ENCODE measurements around the gene SDHD.

The SDHD gene

DNA sequence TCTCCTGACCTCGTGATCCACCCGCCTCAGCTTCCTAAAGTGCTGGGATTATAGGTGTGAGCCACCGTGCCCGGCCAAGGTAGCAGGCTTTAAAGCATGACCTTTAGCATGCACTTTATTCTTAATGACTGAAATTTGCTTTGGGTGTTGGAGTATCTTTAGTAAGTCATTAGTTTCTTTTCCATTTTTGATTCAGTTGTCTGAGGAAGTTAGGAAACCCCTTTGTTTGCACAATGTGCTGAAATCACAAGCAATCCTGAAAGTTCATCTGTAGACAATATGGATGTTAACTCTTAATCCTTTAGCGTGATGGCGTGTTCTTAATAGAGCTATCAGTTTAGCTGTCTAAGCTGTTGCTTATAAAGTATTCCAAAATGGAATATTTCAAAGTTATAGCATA, 16.8 kb downstream of the SDHD start:
- DNase-seq = no peak

DNA sequence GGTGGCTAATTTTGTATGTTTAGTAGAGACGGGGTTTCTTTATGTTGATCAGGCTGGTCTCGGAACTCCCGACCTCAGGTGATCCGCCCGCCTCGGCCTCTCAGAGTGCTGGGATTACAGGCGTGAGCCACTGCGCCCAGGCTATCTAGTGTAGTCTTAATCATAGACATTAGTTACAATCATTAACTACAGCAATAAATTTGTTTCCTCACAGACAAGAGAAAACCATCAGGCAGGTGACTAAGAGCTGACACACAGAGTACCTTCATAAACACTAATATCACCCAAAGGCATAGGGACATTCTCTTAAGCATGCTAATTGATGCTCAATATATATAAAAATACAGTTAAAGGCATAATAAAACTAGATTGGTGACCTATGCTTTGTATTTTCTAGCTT, 19.4 kb downstream of the SDHD start:
- DNase-seq = no peak

DNA sequence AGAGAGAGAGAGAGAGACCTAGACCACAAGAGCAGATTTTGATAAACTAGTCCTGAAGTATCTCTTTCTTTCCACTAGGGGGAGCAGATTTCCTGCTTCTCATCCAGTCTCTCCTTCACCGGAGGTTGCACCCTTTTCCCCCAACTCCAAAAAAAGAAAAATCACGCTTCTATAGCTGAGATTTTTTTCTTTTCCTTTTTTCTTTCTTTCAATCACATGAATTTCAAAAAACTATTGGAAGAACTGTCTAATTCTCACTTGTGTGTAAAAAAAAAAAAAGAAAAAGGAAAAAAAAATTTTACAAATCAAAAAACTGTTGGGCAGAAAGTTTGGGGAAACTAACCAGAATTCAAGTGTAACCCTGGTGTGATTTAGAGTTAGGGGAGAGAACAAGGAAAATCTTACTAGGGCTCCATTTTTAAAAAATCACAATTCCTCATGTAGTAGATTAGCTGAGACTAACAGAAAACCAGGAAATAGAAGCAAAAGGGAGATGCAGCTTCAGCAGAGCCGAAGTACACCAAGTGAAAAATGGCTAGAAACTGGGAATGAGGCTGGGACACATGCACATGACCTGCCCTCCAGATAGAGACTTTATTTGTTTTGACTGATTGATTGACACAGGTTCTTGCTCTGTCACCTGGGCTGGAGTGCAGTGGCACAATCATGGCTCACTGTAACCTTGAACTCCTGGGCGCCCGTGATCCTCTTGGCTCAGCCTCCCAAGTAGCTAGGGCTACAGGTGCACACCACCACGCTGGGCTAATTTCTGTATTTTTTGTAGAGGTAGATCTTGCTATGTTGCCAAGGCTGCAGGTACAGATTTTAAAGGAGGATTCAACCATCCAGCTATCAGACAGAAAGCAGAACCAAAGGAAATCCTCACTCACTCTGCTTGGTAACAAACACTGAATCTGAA, 27.1 kb downstream of the SDHD start:
- DNase-seq = no peak

DNA sequence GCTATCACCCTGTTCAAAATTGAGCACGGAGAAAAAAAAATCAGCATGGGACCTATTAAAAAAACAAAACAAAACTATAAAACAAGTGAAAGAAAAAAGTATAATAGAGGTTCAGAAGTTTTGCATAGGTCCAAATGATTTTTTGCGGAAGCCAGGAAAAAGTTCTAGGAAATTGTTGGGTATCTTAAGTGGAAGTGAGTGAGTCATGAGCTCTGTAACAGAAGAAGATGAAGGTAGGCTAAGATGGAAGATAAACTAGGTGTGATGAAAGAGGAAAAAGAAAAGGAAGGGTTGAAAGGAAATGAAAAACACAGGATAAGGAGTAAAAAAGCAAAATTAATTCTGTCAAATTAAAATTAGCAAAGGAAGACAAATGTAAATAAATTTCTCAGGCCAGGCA, 27.8 kb downstream of the SDHD start:
- no peak for DNase-seq

DNA sequence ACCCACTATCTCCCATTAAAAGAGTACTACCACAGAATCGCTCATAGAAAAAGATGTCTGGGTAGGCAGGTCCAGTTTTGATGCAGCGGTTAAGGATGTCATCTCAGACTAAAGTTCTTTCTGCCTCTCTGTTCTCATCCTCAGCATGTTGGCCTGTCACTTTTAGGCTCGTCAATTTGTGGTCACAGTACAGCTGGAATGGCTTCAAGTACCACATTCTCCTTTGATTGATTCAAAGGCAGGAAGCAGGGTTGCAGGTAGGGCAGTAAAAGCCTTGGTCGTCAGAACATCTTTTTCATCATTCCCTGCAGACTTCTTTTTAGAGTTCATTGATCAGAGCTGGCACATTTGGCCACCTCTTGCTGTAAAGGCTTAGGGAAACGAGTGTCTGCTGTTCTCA, 28.7 kb downstream of the SDHD start:
- no peak for DNase-seq

DNA sequence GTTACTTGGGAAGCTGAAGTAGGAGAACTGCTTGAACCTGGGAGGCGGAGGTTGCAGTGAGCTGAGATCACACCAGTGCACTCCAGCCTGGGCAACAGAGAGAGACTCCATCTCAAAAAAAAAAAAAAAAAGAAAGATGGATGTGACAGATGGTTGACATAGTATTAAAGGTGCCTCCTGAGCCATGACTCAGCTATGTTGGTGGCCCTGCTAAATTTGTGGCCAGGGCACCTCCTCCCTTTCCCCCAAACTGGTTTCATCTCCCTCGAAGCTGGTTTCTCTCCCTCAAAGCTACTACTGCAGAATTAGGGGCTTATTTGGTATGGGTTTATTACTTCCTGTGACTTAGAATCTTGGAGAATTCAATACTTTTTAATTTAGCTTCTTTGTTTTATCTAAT, 31.5 kb downstream of the SDHD start:
- no peak for DNase-seq

DNA sequence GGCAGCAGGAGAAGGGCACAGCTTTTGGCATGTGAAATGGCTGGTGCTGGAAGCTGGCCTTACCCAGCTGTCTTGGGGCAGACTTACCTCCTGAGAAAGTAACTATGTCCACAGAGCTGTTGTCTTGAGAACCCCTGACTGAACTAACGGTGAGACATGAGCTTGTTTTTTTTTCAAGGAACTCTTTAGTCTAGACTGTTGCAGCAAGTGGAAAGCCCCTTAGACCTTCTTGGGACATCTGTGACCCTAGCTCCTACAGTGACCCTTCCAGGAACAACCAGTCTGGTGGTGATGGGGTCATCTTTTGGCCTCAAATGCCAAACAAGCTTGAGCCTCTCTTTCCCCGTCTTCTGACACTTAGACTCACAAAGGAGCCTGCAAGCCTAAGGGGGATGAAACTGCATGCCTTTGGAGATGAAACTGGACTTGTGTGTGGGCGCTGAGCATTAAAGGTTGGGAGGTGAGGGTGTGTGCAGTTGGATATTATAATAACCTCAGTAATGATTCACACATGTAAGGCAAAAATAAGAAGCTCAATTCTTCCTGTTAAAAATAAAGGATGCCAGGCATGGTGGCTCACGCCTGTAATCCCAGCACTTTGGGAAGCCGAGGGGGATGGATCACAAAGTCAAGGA, 35.4 kb downstream of the SDHD start:
- DNase-seq = no peak

DNA sequence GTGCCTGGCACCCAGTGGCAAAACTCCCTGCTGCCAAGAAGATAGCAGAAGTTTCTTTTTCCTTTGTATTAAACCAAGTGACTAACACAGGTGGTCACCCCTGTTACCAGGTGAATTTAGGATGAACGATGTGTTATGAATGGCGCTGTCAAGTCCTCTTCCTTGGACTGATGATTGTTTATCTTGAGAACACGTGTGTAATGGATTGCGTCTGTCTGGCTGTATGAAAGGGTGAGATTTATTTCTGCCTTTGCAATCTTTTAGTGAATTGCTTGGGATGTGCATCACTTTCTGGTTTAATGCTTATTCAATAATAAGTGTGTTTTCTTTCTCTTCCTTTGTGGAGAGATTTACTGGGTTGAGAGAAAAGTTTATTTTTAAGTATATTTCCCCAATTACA, 36.5 kb downstream of the SDHD start:
- DNase-seq = no peak

DNA sequence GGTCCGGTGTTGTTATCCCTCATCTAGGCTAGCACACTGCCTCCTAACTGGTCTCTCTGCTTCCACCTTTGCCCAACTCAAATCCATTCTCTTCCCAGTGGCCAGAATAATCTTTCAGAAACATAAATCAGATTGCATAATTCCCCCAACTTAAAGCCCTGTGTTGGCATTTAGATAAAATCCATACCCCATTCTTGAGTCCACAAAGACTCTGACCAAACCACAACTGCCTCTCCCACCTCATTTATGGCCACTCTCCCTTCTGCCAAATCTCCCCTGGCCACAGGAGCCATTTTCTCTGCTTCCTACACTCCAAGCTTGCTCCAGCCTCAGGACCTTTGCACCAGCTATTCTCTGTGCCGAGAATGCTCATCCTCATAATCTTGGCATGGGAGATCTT, 40.4 kb downstream of the SDHD start:
- DNase-seq = no peak

DNA sequence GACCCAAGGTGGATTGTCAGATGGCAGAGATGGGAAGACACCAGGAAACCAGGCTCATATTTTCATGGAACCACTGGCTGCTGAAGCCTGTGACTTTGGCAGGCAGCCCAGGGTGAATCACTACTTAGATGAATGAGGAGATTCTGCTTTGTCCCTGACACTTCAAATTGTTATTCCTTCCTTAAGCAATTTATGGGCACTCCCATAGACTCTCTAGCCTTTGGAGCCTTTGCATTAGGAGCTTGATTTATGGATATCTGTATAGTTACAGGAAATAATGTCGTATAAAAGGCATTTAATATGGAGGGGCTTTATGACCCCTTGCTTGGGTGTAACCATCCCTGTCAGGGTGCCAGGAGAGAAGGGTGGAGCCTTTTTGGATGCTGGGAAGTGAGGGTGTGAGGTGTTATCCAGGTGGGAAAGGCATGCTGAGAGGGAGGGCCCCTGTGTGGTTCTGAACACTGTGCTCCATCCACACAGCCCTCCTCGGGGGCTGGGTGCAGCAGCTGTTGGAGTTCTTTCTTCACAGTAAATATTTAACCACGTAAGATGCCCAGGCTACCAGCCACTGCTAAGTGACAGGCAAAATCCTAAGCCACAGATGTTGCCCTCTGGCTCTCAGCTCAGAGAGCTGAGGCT, 41.9 kb downstream of the SDHD start:
- DNase-seq = no peak

DNA sequence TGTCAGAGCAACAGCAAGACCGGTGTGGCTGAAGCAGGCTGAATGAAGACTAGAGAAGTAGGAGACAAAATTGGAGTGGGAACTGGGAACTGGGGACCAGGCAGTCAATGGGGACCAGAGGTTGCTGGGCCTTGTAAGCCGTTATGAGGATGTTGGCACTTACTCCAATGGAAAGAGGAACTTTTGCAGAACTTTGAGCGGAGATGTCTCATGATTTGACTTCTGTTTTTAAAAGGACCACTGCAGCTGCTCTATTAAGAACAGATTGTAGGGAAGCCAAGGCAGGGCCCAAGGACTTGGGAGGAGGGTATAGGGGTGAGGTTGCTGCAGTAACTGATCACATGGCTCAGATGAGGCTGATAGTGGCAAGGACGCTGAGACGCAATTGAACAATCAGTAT, 43.0 kb downstream of the SDHD start:
- DNase-seq = no peak

DNA sequence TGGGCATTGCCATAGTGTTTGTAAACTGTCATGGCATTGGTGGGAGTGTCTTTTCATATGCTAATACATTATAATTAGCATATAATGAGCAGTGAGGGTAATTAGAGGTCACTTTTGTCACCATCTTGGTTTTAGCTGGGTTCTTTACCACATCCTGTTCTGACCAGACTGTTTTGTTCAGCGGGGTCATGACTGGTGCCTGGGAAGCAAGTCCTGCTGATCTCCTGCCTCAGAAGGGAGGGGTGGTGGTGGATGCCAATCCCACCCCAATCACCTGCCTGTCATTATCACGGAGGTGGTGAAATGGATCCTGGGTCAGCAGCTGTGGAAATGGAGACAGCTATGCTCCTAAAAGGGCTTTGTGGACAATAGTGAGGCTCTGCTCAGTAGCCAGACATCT, 46.1 kb downstream of the SDHD start:
- DNase-seq = no peak

DNA sequence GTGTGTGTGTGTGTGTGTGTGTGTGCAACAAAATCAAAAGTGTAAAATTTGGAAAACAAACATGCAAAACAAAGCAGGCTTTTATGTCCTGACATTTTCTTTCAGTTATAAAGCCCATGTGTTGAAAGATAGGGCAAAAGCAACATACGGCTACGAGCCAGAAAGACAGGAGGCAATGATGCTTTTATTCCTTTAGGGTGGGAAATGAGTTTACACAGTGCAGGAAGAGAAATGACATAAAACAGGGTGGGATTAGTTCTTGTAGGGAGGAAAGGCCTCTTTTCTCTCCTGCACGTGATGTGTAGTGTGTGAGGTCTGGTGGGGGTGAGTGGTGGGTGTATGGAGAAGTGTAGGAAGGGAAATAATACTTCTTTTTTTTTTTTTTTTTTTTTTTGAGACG, 47.8 kb downstream of the SDHD start:
- DNase-seq = no peak

DNA sequence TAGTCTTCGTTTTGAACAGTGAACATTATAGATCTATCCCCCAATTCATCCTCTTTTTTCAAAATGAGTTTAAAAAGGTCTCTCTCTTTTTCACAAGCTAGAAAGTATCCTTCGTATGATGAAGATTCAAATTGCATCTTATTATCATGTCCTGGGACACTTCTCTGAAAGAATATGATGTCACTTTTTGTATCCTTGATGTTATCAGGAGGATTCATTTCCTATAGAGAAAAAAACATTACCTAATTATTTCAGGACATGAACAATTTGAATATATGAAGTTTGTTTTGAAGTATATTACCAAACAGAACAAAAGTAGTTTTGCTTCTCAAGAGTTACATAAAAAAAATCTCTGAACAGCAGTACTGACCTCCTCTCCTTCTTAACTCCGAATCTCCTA, 56.9 kb downstream of the SDHD start:
- no peak for DNase-seq

Data from activated effector memory CD4-positive, alpha-beta T cell treated with anti-CD3 and anti-CD28 coated beads, Interleukin-2, amount 50 U/mL, for 16 hours (primary cell).